HG03064 (cell line): ENCODE measurements around the gene CPNE5.

Experiments
- ATAC-seq: cut with Tn5 transposase; IDR thresholded peaks from one replicate; pipeline ENCODE4 v1.9.1; 2021; ENCODE audit warnings: low read depth; ENCODE audit not compliant: unreplicated experiment

Gene CPNE5

GRCh38 chr6:36751091-36751490 is 88.2 kb downstream of the CPNE5 start:
- no peak for ATAC-seq

- ATAC-seq, result no peak
These were observed 89.3 kb downstream of the CPNE5 start for GRCh38 chr6:36749829-36750489.

GRCh38 chr6:36746251-36746650 is 93.0 kb downstream of the CPNE5 start:
- no peak for ATAC-seq

DNA sequence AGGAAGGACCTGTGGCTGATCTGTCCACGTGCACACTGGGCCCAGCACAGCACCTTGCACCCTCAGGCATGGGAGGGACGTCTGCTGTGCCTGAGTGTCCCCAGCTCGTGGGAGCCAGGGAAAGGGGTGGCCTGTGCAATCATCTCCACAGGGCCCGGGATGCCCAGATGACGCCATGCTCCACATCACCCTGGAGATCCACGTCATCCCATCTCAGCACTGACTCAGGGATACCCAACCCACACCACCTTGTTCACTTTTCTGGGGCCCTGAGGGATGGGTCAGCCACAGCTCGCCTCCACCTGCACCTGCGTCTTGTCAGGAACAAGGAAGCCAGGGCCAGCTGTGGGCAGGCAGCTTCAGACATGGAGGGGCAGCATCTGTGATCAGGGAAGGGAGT is 93.4 kb downstream of the CPNE5 start:
- no peak for ATAC-seq

DNA sequence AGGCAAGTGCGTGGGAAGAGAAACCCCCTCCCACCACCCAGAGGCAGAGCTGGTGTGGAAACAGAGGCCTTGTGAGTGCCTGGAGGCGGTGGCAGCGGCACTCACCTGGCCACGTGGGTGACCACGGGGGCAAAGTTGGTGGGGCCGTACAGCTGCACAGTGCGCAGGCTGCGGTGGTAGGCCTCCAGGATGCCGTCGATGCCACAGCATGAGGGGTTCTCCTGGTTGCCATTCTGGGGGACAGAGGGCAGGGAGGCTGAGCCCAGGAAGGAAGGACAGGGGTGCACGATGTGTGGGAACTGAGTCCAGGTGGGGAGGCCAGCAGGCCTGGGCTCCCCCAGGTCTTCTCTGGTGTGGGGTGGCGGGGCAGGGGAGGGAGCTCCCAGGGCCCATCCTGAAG is 94.0 kb downstream of the CPNE5 start:
- ATAC-seq, result no peak

GRCh38 chr6:36744304-36744673 is 95.0 kb downstream of the CPNE5 start:
- no peak for ATAC-seq

GRCh38 chr6:36743538-36744303 is 95.5 kb downstream of the CPNE5 start:
- ATAC-seq, result no peak

DNA sequence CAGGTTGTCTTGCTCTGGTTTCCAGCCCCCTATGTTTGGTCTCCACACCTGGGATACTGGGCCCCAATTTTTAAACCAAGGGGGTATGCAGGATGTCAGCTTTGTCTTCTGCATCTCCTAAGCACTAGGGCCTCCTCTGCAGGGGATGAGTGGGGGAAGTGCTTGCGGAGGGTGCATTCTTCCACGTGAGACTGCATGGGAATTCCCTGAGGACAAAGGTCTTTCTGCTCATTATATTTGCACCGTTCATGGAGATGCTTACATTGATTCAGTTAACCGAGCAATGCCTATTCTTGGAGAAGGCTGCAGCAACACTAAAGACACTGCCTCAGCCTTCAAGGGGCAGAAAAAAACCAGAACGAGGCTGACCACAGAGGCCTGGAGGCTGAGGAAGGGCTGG is 96.2 kb downstream of the CPNE5 start:
- ATAC-seq, result no peak

GRCh38 chr6:36742146-36742545 is 97.1 kb downstream of the CPNE5 start:
- no peak for ATAC-seq

DNA sequence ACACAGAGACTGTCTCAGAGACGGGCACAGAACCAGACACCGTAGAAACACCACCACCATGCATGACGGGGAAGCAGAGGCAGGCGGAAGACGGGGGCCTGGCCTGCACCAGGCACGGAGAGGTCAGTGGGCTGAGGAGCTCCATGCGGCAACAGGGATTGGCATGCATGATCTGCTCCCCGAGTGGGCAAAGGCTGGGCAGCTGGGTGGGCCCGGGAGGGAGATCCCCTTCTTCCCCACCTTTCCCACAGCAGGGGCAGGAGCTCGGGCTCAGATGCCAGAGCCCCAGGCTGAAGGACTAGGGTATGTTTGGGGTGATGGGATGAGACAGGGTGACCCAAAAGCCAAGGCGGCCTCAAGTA is 98.4 kb downstream of the CPNE5 start:
- ATAC-seq, result no peak

DNA sequence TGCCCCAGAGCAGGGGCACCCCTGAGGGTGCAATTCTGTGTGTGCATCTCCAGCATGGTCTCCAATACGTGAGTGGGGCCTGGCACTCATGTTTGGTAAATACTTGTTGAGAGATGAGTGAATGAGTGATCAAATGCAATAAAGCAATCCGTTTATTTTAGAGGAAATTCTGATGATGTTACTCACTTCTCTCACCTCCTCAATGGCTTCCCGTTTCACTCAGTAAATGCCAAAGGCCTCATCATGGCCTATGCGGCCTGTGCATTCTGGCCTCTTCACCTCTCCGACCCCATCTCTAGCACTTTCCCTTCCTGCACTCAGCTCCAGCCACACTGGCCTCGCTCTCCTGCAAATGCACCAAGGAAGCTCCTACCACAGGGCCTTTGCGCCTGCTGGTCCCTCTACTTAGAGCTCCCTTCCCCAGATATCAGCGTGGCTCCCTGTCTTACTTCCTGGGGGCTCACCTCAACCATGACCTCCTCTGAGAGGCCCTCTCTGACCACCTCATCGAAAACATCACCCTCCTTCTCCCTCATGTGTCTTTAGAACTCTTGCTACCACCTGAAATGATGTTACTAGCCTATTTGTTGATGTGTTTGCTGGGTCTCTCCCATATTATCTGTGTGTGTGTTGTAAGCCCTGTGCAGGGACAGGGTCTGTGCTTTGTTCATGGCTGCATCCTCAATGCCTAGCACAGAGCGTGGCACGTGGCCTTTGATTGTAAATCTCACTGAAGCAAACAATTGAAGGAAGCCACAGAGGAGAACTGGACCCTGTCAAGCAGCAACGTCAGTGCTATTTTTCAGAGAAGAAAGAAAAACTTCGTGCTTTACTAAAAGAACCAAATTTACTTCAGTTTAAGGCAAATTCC is 99.1 kb downstream of the CPNE5 start:
- no peak for ATAC-seq

DNA sequence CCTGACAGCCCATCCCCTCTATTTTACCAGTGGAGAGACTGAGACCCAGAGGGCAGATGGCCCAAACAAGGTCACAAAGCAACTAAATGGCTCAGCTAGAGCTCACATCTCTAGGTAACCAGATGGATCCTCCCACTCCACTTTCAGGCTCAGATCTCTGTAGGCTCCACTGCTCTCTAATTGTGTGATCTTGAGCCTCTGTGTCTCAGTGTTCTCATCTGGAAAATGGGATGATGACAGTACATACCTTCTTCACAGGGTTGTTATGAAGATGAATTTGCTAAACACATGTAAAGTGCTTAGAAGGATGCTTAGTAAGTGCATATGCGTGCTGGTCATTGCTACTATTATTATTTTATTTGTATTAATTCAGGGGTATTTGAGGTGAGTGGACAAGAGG is 101.1 kb downstream of the CPNE5 start:
- no peak for ATAC-seq

DNA sequence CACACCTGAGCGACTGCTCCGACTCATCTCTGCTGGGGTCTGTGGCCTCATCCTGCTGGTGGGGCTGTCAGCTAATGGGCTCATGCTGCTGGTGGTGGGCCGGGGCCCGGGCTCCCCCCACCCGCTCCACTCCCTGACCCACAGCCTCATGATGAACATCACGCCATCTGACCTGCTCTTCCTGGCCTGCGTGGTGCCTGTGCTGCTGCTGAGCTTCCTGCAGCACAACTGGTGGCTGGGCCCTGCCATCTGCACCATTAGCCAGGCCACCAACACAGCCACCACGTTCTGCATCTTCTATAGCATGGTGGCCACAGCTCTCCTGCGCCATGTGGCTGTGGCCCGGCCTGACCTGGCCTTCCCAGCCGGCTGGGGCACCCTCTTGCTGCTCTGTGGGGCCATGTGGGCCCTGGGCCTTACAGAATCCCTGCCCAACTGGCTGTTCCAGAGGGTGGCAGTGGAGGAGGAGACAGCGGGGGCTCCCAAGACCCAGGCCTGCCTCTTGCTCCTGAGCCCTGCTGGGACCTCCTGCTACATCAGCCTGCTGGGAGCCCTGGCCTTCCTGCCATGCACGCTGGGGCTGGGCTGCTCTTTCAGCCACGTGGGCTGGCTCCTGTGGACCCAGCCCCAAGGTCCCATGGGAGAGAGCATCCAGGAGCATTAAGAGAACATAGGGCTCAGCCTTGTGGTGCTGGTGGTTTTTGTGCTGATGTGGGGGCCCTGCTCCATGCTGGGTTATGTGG is 102.0 kb downstream of the CPNE5 start:
- ATAC-seq, result no peak

GRCh38 chr6:36735110-36736071 is 103.9 kb downstream of the CPNE5 start:
- ATAC-seq, result no peak

GRCh38 chr6:36734486-36735060 is 104.7 kb downstream of the CPNE5 start:
- ATAC-seq, result no peak

DNA sequence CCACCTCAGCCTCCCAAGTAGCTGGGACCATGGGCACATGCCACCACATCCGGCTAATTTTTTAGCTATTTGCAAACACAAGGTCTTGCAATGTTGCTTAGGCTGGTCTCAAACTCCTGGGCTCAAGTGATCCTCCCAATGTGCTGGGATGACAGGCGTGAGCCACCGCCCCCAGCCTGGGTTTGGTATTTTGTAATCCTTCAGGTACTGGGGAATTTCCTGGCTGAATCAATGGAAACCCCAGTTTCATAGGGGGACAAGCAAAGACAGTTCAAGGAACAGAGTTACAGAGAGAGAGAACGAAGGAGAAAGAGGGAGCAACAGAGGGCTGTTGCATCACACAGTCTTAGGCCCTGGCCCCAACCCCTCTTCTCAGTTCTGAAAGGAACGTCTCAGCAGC is 105.9 kb downstream of the CPNE5 start:
- ATAC-seq, result no peak

DNA sequence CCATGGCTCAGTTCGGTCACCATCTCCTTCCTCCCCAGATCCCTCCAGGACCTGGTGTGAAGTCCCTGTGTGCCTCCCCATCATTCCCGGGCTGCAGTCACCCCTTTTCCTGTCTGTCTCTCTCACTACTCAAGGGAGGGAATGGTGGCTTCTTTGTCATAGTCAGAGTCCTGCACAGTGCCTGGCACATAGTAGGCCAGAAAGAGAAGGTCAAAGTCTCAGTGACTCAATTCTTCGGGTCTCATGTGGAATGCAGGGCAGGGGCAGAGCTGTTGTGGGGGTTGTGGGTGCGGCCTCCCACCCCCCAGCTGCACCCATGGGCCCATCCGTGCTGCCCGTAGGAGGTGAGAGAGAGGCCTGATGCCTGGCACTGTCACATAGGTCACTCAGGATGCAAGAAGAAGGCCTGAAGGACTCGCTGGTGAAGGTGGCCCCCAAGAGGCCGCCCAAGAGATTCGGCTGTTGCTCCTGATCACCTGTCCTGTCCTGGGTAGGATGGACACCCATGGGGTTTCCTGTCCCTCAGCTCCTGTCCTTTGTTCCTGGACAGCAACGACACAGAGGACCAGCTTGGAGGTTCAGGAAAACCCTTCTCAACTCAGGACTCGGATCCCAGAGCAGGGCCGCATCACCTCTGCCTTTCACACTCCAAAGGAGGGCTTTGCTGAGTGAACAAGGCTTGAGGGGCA is 107.5 kb downstream of the CPNE5 start:
- ATAC-seq, result no peak

DNA sequence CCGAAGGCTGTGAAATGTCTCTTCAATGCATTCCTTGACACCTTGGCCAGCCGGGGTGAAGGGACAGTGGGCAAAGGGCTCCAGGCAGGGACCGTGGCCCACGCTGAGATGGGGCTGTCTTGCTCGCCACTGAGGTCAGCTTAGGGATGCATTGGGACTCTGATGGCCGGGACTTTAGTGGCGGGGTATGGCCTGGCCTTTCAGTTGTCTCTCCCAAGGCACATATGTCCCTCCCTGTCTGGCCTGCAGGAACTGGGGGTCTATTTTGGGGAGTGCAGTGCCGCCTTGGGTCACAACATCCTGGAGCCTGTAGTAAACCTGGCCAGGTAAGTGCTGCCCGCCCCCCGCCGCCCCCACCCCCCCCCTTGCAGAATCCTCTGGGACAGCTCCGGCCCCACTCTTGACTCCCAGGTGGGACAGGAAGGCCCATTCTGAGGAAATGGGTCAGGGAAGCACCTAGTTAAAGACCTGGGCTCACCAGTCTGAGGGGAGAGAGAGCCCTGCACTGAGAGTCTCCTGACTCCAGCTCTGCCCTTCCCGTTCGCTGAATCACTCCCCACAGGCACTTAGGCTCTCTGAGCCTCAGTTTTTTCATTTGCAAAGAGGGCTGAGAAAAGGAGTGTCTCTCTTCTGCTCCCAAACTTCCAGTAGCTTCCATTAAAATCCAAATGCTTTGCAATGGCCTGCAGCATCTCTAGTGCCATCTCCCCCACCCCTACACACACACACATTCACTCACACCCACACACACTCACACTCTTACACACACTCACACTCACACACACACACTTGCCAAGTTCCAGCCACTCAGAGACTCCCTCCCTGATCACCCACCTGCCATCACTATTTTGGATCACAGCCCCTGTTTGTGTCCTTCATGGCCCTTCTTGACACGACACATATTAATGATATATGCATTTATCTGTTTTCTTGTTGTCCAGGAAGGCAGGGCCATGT is 108.5 kb downstream of the CPNE5 start:
- ATAC-seq, result no peak
